IPS-NIHi7 (cell line): Measurements from ENCODE around the gene FRMD4A.

Source experiments
- DNase-seq: peaks from one replicate; pipeline ENCODE4 v3.0.0; 2012; ENCODE audit warnings: mixed read lengths; ENCODE audit errors: extremely low spot score

The FRMD4A gene

GRCh38 chr10:14294347-14295059, 36.2 kb downstream of the FRMD4A start:
- DNase-seq, result no peak

DNA sequence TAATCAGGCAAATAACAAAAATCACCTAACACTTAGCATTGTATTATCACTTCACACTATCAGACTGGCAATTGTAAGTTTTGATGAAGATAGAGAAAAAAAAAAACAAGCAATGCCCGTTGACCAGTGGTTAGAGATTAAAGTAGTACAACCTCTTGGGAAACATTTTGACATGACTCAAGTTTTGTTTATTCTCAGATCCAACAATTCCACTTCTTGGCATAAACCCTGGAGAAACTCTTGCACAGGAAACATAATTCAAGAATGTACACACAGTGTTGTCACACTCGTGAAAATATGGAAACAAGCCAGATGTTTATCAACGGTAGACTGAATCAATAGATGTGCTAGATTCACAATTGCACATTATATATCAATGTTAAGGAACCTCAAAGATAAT, 37.2 kb downstream of the FRMD4A start:
- DNase-seq, result no peak

DNA sequence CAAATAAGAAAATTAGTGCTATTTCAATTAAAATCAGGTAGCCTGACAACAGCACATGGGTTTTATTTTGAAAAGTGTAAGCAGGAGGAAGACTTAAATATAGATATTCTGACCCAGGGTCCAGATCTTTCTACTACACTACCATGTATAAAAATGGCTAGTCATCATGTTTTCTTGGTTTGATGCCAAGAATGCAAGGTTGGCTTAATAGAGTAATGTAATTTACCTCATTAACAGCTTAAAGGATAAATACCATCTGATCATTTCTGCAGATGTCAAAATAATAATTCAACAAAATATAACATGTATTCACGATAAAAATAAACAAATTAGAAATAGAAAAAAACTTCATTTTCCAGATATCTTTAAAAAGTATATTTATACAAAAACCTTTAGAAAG, 39.4 kb downstream of the FRMD4A start:
- no peak for DNase-seq

- DNase-seq, result no peak
Observed at GRCh38 chr10:14285941-14286560, 44.7 kb downstream of the FRMD4A start.

- DNase-seq, result no peak
Observed at GRCh38 chr10:14282276-14282675, 48.4 kb downstream of the FRMD4A start.

DNA sequence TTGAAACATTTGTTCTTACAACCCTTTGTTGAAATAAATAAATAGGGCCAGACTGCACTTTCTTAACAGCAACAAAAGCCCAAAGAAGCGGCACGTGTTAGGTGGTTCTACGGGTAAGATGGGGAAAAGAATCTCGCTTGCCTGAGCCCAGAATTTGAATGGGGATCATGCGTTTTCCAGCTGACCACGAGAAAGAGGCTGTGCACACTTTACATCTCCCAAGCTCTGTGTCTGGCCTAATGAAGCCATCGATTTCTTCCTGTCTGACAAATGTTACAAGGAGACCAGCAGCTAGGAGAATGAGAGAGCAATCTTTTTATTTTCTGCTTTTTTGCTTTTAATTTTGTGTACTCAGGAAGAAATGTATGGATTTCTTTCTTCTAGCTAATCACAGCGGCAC, 52.2 kb downstream of the FRMD4A start:
- no peak for DNase-seq

GRCh38 chr10:14276210-14276609, 54.5 kb downstream of the FRMD4A start:
- DNase-seq, result no peak

DNA sequence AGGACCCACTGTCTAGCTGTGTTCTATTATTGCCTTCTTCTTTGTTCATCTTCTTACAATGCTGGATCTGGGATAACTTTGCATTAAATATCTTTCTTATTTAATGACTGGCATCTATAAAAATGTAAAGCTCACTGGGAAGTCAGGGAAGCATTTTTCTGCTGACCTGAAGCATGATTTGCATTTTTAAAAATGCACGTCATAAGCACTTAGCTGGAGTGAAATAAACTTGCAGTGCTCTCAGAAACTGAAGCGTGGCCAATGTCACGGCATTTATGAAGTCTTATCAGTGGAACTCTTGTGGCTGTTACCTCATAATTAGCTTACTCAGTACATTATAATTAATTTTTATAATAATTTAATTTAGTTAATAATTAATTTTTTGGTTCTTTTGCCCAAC, 59.1 kb downstream of the FRMD4A start:
- no peak for DNase-seq

- no peak for DNase-seq
Observed at GRCh38 chr10:14270370-14270769, 60.4 kb downstream of the FRMD4A start.

- no peak for DNase-seq
Observed at GRCh38 chr10:14265709-14266108, 65.0 kb downstream of the FRMD4A start.

GRCh38 chr10:14262836-14263425, 67.8 kb downstream of the FRMD4A start:
- DNase-seq, result no peak

- DNase-seq, result no peak
Observed at GRCh38 chr10:14261336-14261735, 69.4 kb downstream of the FRMD4A start.

- no peak for DNase-seq
Observed at GRCh38 chr10:14259696-14260566, 70.8 kb downstream of the FRMD4A start.

- DNase-seq, result no peak
Observed at GRCh38 chr10:14254368-14254767, 76.4 kb downstream of the FRMD4A start.

GRCh38 chr10:14253711-14254110, 77.0 kb downstream of the FRMD4A start:
- no peak for DNase-seq

- no peak for DNase-seq
Observed at GRCh38 chr10:14253079-14253478, 77.6 kb downstream of the FRMD4A start.

- no peak for DNase-seq
Observed at GRCh38 chr10:14250496-14251076, 80.1 kb downstream of the FRMD4A start.

DNA sequence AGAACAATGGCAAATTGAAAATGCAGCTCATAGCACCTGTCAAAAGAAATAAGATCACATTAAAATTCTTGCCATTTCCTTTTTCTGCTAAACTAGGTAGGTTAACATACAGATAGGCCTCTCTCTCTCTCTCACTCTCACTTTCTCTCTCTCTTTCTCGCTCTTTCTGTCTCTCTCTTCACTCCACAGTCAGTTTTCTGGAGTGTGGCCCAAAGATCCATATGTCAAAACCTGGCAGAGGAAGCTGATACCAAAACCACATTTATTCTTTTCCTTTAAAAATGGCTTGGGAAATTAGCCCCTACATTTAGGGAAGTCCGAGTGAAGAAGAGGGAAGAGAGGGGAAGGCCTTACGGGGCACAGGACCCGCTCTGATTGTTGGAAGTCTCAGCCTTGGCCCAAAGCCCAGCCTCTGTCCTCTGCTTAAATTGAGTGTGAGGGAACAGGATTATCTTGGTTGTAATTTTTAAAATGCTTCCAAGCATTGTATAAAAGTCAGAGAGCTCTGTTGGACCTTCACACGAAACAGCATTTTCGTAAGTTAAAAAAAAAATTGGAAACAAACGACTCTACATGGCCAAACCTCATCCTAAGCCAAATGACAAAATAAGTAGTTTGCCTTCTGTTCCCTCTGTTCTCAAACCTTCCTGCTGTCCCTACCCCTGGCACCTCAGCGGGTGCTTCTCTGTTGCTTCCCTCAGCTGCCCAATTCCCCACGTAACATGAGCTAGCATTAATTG, 83.2 kb downstream of the FRMD4A start:
- no peak for DNase-seq

DNA sequence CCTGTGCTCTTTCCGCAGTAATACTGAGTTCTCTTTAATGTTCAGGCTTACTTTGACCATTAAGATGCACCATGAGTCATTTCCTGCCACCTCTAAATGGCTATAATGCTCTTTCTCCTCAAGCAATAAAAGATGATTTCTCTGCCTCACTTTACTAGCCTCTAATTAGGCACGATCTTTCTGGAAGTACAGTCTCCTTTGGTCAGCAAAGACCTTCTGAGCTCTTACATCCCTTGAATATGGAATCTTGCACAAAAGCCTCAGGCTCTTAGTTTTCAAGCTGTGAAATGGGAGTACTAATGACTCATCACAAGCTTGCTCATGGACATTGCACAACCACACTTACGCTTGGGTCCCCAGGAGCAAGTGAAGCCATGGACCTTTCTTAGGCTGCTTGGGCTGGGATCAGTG, 85.9 kb downstream of the FRMD4A start:
- no peak for DNase-seq

GRCh38 chr10:14244147-14244546, 86.6 kb downstream of the FRMD4A start:
- DNase-seq, result peak; percentile 61

GRCh38 chr10:14243221-14243620, 87.5 kb downstream of the FRMD4A start:
- no peak for DNase-seq
